Muscle layer of colon (tissue), 2 donors: ENCODE results near the gene PABPC3.

Experiments
- H3K27ac ChIP-seq: one replicate; pipeline ENCODE4 v1.7.0; 2013; ENCODE audit warnings: low read depth, mild to moderate bottlenecking, low read length, moderate library complexity
- H3K27me3 ChIP-seq, 2 donors: one replicate each; pipeline ENCODE4 v1.7.0; 2013; ENCODE audit warnings: low read length in 2 of 2, mild to moderate bottlenecking in 2 of 2; ENCODE audit not compliant: insufficient read depth in 2 of 2, control insufficient read depth in 1 of 2
- H3K36me3 ChIP-seq: one replicate; pipeline ENCODE4 v1.7.0; 2013; ENCODE audit warnings: mild to moderate bottlenecking, low read length; ENCODE audit not compliant: insufficient read depth
- H3K4me1 ChIP-seq: one replicate; pipeline ENCODE4 v1.7.0; 2013; ENCODE audit warnings: mild to moderate bottlenecking, low read length; ENCODE audit not compliant: insufficient read depth
- H3K4me3 ChIP-seq, 2 donors: one replicate each; pipeline ENCODE4 v1.7.0; 2013; ENCODE audit warnings: low read length in 2 of 2, low read depth in 1 of 2, mild to moderate bottlenecking in 1 of 2, moderate library complexity in 1 of 2
- H3K9ac ChIP-seq: one replicate; pipeline ENCODE4 v1.7.0; 2013; ENCODE audit warnings: low read length
- H3K9me3 ChIP-seq: one replicate; pipeline ENCODE4 v1.7.0; 2013; ENCODE audit warnings: mild to moderate bottlenecking, low read length
- donor health status: abdominal sarcoma.
- donor health status: Adenocarcinoma of cecum.

The PABPC3 gene

DNA sequence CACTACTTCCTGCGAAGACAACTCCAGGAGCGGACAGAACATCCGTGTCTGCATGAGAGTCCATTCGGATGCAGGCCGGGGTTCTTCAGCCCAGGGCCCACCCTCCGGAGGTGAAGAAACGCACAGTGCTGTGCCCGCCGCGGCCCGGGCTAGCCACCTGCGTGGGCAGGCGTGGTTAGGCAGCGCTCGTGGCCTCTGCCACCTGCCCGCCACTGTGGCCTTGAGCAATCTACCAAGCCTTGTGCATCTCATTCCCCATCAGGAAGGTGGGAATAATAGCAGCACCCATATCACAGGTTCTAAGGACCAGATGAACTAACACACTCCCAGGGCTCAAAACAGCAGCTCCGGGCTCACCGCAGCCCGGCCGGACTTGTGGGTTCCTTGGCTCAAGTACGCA lies 26.7 kb upstream of the PABPC3 start:
- Histone ChIP-seq H3K4me1 (no peaks in the 10 kb centered on the region), H3K27ac (no peak overlapping the region), H3K4me3 (no peak overlapping the region), H3K27me3 (no peaks in the 10 kb centered on the region), H3K9ac (no peak overlapping the region), H3K36me3 (no peaks in the 10 kb centered on the region), H3K9me3 (no peaks in the 10 kb centered on the region)

DNA sequence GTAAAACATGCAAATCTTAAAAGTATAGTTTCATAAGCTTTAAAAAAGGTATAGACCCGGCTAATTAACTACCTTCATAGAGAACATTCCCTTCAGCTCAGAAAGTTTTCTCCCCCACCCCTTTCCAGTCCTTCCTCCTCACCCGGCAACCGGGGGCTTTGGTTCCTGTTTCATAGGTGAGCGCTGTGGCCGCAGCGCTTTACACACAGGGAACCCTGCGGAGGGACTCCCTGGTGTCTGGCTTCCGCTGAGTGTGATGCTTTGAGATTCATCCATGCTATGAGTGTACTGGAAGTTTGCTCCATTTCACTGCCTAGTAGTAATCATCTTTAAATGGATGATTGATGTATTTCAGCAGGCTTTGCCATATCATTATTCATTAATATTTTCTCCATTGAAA lies 26.0 kb upstream of the PABPC3 start:
- no peaks in the 10 kb centered on the region for H3K4me1 ChIP-seq
- H3K36me3 ChIP-seq: no peaks in the 10 kb centered on the region
- H3K9ac ChIP-seq: no peak overlapping the region
- no peaks in the 10 kb centered on the region for H3K9me3 ChIP-seq
- H3K4me3 ChIP-seq: no peak overlapping the region
- H3K27ac ChIP-seq: no peak overlapping the region
- H3K27me3 ChIP-seq: no peaks in the 10 kb centered on the region

DNA sequence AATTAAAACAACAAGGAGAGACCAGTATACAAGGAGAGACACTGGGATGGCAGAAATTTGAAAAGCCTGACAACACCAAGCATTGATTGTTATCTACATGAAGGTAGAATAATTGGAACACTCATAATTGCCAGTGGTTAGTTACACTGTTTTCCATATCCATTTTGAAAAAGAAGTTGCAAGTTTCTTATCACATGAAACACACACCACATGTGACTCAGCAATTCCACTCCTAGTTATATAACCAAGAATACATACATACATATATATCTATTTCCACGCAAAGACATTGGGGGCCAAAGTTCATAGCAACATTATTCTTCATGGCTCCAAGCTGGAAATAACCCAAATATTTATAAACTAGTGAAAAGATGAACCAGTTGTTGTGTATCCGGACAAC lies 15.2 kb upstream of the PABPC3 start:
- Histone ChIP-seq H3K4me1 (no peaks in the 10 kb centered on the region), H3K27ac (no peak overlapping the region), H3K27me3 (no peaks in the 10 kb centered on the region)

DNA sequence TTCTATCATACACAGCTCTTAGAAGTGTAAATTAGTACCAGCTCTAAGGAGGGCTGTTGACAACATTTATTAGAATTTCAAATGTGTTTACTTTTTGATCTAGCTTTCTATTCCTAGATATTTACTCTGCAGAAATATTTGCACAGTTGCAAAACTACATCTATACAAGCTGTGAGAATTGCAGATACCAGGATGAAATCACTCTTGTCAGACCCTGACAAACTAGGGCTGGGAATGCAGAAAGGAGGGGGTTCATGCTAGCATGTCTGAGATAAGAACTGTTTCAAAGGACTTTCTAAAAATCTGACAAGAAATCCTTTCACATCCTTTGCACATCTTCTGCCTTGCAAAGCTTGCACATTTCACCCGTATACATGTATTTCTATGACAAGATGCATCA lies 11.8 kb upstream of the PABPC3 start:
- H3K9me3 ChIP-seq: no peaks in the 10 kb centered on the region
- no peak overlapping the region for H3K9ac ChIP-seq
- H3K27ac ChIP-seq: no peak overlapping the region
- H3K4me1 ChIP-seq: no peaks in the 10 kb centered on the region
- no peaks in the 10 kb centered on the region for H3K36me3 ChIP-seq
- H3K4me3 ChIP-seq: no peak overlapping the region
- H3K27me3 ChIP-seq: no peaks in the 10 kb centered on the region

More for the DNA sequence above, 15.2 kb upstream of the PABPC3 start:
- H3K4me3 ChIP-seq: no peak overlapping the region
- no peak overlapping the region for H3K9ac ChIP-seq
- H3K9me3 ChIP-seq: no peaks in the 10 kb centered on the region
- H3K36me3 ChIP-seq: no peaks in the 10 kb centered on the region

DNA sequence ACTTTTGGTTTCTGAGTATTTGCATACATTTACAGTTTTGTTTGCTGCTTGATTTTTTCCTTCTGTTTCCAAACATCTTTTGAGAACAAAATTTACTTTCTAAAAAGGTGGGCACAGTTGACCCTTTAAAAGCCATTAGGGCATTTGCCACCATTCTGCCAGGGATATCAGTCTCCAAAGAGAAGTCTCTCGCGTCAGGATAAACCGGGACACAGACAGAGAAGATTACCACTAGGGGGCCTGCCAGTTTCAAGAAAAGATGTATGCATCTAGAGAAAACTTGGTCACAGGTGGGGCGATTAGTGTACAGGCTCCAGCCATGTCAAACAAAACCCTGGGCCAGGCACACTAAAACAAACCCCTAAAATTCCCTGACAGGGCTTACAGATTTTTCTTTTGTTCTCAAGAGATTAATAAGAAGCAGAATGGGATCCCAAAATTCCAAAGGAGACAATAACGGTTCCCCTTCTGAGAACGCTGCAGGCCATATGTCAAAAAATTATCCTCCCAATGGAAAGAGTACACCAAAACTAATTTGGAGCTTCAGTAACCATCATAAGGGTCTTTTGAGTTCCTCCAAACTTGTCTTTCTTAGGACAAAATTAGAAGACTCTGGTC lies 10.7 kb upstream of the PABPC3 start:
- Histone ChIP-seq H3K9ac (no peak overlapping the region), H3K9me3 (no peaks in the 10 kb centered on the region), H3K27ac (no peak overlapping the region), H3K27me3 (no peaks in the 10 kb centered on the region), H3K4me3 (no peak overlapping the region), H3K4me1 (no peaks in the 10 kb centered on the region), H3K36me3 (no peaks in the 10 kb centered on the region)

DNA sequence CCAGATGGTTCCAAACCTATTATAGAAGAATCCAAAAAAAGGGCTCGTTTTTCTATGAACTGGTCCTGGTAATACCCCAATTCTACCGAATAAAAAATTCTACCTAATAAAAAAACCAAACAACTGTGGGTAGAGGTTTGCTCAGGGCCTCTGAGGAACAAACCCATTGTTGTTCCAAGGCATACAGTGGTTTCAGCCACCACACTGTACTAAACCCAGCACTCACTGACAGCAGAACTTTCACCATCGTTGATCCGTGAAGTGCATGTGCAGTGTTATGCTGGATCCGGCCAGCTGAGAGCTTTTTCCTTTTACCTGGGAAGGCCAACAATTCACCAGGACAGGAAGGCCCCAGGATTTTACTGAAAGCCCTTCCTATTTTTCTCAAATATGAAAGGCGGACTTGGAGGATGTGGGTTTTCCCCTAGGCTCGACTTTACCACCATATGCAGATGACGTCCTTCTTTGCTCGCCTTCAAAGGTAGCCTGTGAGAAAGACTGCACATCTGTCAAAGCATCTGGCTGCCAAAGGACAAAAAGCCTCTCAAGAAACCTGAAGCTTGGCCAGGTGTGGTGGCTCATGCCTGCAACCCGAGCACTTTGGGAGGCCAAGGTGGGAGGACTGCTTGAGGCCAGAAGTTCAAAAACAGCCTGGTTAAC lies 7.2 kb upstream of the PABPC3 start:
- H3K27ac ChIP-seq: no peak overlapping the region
- H3K9me3 ChIP-seq: no peaks in the 10 kb centered on the region
- H3K4me1 ChIP-seq: no peaks in the 10 kb centered on the region
- no peak overlapping the region for H3K9ac ChIP-seq
- H3K27me3 ChIP-seq: no peaks in the 10 kb centered on the region
- H3K36me3 ChIP-seq: no peaks in the 10 kb centered on the region
- no peak overlapping the region for H3K4me3 ChIP-seq

DNA sequence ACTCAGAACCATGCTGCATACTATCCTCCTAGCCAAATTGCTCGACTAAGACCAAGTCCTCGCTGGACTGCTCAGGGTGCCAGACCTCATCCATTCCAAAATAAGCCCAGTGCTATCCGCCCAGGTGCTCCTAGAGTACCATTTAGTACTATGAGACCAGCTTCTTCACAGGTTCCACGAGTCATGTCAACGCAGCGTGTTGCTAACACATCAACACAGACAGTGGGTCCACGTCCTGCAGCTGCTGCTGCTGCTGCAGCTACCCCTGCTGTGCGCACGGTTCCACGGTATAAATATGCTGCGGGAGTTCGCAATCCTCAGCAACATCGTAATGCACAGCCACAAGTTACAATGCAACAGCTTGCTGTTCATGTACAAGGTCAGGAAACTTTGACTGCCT lies 1.5 kb downstream of the PABPC3 start:
- H3K36me3 ChIP-seq: no peaks in the 10 kb centered on the region
- H3K4me3 ChIP-seq: no peak overlapping the region
- peaks cover 4% of the 10 kb centered on the region in 2 donors for H3K27me3 ChIP-seq
- no peak overlapping the region for H3K27ac ChIP-seq
- no peak overlapping the region for H3K9ac ChIP-seq
- H3K4me1 ChIP-seq: no peaks in the 10 kb centered on the region
- H3K9me3 ChIP-seq: no peaks in the 10 kb centered on the region

DNA sequence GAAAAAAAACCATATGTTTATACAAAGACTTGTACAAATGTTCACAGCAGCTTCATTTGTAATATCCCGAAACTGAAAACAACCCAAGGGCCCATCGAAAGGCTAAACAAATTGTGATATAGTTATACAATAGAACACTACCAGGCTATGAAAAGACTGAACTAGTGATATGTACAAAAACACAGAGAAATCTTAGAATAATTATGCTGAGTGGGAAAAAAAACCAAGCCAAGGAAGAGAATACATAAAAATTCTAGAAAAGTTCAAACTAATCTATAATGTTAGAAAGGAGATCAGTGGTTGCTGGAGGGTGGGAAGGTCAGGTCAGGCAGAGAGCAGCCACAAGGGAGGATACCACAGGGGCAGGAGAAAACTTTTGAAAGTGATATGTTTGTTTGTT lies 7.8 kb downstream of the PABPC3 start:
- no peak overlapping the region for H3K4me3 ChIP-seq
- H3K36me3 ChIP-seq: no peaks in the 10 kb centered on the region
- no peaks in the 10 kb centered on the region for H3K4me1 ChIP-seq
- H3K27ac ChIP-seq: no peak overlapping the region
- no peaks in the 10 kb centered on the region for H3K9me3 ChIP-seq
- H3K9ac ChIP-seq: no peak overlapping the region
- H3K27me3 ChIP-seq: no peaks in the 10 kb centered on the region

DNA sequence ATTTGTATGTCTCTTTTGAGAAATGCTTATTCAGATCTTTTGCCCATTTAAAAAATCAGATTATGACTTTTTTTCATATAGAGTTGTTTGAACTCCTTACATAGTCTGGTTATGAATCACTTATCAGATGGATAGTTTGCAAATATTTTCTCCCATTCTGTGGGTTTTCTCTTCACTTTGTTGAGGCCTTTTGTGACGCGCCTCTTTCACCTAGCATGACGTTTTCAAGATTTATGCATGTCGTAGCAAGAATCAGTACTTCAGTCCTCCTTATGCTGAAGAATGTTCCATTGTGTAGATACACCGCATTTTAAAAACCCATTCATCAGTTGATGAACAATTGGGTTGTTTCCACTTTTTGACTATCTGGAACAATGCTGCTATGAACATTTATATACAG lies 13.4 kb downstream of the PABPC3 start:
- no peak overlapping the region for H3K9ac ChIP-seq
- H3K4me3 ChIP-seq: no peak overlapping the region
- no peaks in the 10 kb centered on the region for H3K36me3 ChIP-seq
- peaks cover 0 to 5% of the 10 kb centered on the region in 2 donors for H3K27me3 ChIP-seq
- H3K9me3 ChIP-seq: no peaks in the 10 kb centered on the region
- no peak overlapping the region for H3K27ac ChIP-seq
- H3K4me1 ChIP-seq: no peaks in the 10 kb centered on the region

DNA sequence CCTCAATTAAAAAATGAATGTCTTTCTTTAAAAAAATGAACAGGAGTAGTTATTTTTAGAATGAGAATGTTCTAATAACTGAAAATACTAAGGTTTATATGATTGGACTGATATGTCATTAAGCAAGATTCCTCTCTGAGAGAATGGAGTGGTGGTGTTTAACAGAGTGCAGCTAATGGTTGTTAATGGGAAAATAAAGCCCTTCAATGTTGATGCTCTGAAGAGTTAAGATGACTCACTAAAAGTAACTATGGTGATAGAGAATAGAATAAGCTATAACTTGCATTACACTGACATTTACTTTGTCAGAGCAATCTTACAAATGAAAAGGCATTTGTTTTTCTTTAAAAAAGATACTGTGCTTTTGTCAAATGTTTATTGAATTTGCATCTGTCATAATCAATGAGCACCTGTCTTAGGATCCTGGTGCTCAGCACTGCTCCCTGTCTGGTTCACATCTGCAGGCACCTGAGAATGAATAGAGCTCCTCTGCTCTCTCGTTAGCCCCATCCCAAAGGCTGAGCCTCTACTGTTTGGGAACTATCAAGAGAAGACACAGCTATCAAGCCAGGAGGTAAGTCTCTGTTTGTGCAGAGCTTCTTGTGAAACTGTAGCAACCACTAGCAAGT lies 15.1 kb downstream of the PABPC3 start:
- H3K4me1 ChIP-seq: no peaks in the 10 kb centered on the region
- H3K27me3 ChIP-seq: peaks cover 0 to 9% of the 10 kb centered on the region in 2 donors
- no peaks in the 10 kb centered on the region for H3K9me3 ChIP-seq
- no peaks in the 10 kb centered on the region for H3K36me3 ChIP-seq
- H3K27ac ChIP-seq: no peak overlapping the region
- H3K4me3 ChIP-seq: no peak overlapping the region
- no peak overlapping the region for H3K9ac ChIP-seq

DNA sequence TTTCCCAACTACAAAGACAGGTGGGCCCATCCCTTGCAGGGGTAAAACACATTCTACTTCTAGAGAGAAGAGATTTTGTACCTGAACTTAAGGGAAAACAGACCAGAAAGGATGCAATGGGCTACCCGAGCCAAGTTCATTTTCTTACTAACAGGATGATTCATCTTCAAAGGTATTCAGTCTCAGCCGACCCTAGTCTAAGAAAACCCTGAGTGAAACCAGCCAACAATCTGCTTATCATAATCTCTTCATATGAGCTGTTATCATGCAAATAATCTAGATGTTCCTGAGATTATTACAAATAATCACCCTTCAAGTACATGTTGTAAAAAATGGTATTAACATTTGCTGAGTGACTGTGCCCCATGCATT lies 15.6 kb downstream of the PABPC3 start:
- no peaks in the 10 kb centered on the region for H3K4me1 ChIP-seq
- H3K9me3 ChIP-seq: no peaks in the 10 kb centered on the region
- no peak overlapping the region for H3K9ac ChIP-seq
- no peak overlapping the region for H3K27ac ChIP-seq
- no peak overlapping the region for H3K4me3 ChIP-seq
- H3K36me3 ChIP-seq: no peaks in the 10 kb centered on the region
- H3K27me3 ChIP-seq: peaks cover 0 to 9% of the 10 kb centered on the region in 2 donors
